SK-N-SH (cell line): Measurements from ENCODE around the gene TEX54. TPM values are rescaled to one million over a fixed set of nuclear protein-coding genes. Genes with fewer than 3 reads are reported as not detected.

Experiments used
- CTCF ChIA-PET: fragments of 300-600, 350-600 bp; formaldehyde crosslinking; extraction: SDS; loops from one replicate; lab custom pipeline; 2021; lab: Yijun Ruan, JAX
- POLR2A ChIA-PET: fragments of 350-600 bp; sonication (Branson Sonifier 250); formaldehyde crosslinking; extraction: SDS; loops from one replicate; lab custom pipeline; 2020; ENCODE audit warnings: antibody characterized with exemption, inconsistent platforms; lab: Yijun Ruan, JAX
- DNase-seq: peaks from one replicate; pipeline ENCODE4 v3.0.0; 2012
- H2AFZ ChIP-seq: fragments of 200-600 bp; sonication (generic); 2 replicates; pipeline ENCODE4 v1.8.1; 2016; ENCODE audit warnings: antibody characterized with exemption, mild to moderate bottlenecking, low read depth
- H3F3A ChIP-seq: fragments of 200-600 bp; sonication (generic); replicated peaks from 2 replicates; pipeline ENCODE3; 2016; ENCODE audit warnings: antibody characterized with exemption, mild to moderate bottlenecking; ENCODE audit not compliant: insufficient read depth
- H3K27ac ChIP-seq, 2 experiments: fragments of 200-500 bp in 1 of 2; fragments of 200-600 bp in 1 of 2; sonication (Bioruptor generic) in 1 of 2; sonication (generic), shearing (Covaris generic) in 1 of 2; 2 replicates each; pipeline versions ENCODE4 v1.5.1 to v1.6.1; 2014 to 2016; ENCODE audit warnings: low read depth in 2 of 2, inconsistent platforms in 1 of 2, low read length in 1 of 2, mild to moderate bottlenecking in 1 of 2, mixed read lengths in 1 of 2
- H3K27me3 ChIP-seq: fragments of 200-600 bp; sonication (generic), shearing (Covaris generic); 2 replicates; pipeline ENCODE4 v1.6.1; 2016; ENCODE audit warnings: mixed run types; ENCODE audit not compliant: insufficient read depth
- H3K36me3 ChIP-seq, 2 experiments: fragments of 200-500 bp in 1 of 2; fragments of 200-600 bp in 1 of 2; sonication (Bioruptor generic) in 1 of 2; sonication (generic) in 1 of 2; replicated peaks in 1 of 2; 2 replicates each; pipeline versions ENCODE3 to v1.5.1; 2014 to 2016; ENCODE audit warnings: low read length in 1 of 2, mild to moderate bottlenecking in 1 of 2; ENCODE audit not compliant: insufficient read depth in 2 of 2, control insufficient read depth in 1 of 2
- H3K4me1 ChIP-seq, 2 experiments: fragments of 200-500 bp in 1 of 2; fragments of 200-600 bp in 1 of 2; sonication (Bioruptor generic) in 1 of 2; sonication (generic), shearing (Covaris generic) in 1 of 2; 2 replicates each; pipeline versions ENCODE4 v1.5.1 to v1.6.1; 2014 to 2016; ENCODE audit warnings: low read depth in 1 of 2, low read length in 1 of 2, mixed run types in 1 of 2; ENCODE audit not compliant: insufficient read depth in 2 of 2, control insufficient read depth in 1 of 2
- H3K4me2 ChIP-seq: fragments of 200-600 bp; sonication (generic), shearing (Covaris generic); 2 replicates; pipeline ENCODE4 v1.6.1; 2017; ENCODE audit warnings: mixed run types
- H3K4me3 ChIP-seq, 2 experiments: fragments of 200-500 bp in 1 of 2; fragments of 200-600 bp in 1 of 2; sonication (Bioruptor generic) in 1 of 2; sonication (generic), shearing (Covaris generic) in 1 of 2; 2 replicates each; pipeline versions ENCODE4 v1.5.1 to v1.8.1; 2014 to 2016; ENCODE audit warnings: low read depth in 2 of 2, inconsistent platforms in 1 of 2, low read length in 1 of 2, mild to moderate bottlenecking in 1 of 2, mixed read lengths in 1 of 2, moderate library complexity in 1 of 2
- H3K79me2 ChIP-seq: fragments of 200-600 bp; sonication (generic); 2 replicates; pipeline ENCODE4 v1.8.1; 2017; ENCODE audit warnings: mild to moderate bottlenecking; ENCODE audit not compliant: insufficient read depth
- H3K9ac ChIP-seq: fragments of 200-600 bp; sonication (generic); 2 replicates; pipeline ENCODE4 v1.6.1; 2017; ENCODE audit warnings: mixed run types
- H3K9me2 ChIP-seq: fragments of 200-600 bp; sonication (generic); 2 replicates; pipeline ENCODE4 v1.6.1; 2017; ENCODE audit warnings: mixed run types
- H3K9me3 ChIP-seq: fragments of 200-600 bp; sonication (generic); 2 replicates; pipeline ENCODE4 v1.6.1; 2017; ENCODE audit warnings: mixed run types, mild to moderate bottlenecking, moderate library complexity
- H4K20me1 ChIP-seq: fragments of 200-600 bp; sonication (generic); 2 replicates; pipeline ENCODE4 v1.6.1; 2017; ENCODE audit warnings: mild to moderate bottlenecking, mixed run types; ENCODE audit not compliant: insufficient read depth
- CHD2 ChIP-seq: fragments of 150-350 bp; IDR thresholded peaks from 2 replicates; pipeline ENCODE4 v1.6.1; 2018; ENCODE audit warnings: low read length; ENCODE audit not compliant: partially characterized antibody
- EP300 ChIP-seq, 2 experiments: IDR thresholded peaks; 2 replicates each; pipeline versions ENCODE4 v1.4.0 to v1.6.1; 2012; ENCODE audit warnings: borderline replicate concordance in 1 of 2, low read depth in 1 of 2, low read length in 1 of 2
- EZH2phosphoT487 ChIP-seq: fragments of 200-600 bp; sonication (generic); IDR thresholded peaks from 2 replicates; pipeline ENCODE4 v1.6.1; 2017; ENCODE audit warnings: low read depth, mixed run types, mild to moderate bottlenecking, antibody characterized with exemption, moderate library complexity, borderline replicate concordance
- FOSL2 ChIP-seq: IDR thresholded peaks from 2 replicates; pipeline ENCODE4 v1.4.0; 2012; ENCODE audit warnings: low read depth, mild to moderate bottlenecking, moderate library complexity, borderline replicate concordance
- GABPA ChIP-seq: IDR thresholded peaks from 2 replicates; pipeline ENCODE4 v1.4.0; 2012; ENCODE audit warnings: low read depth, mild to moderate bottlenecking
- GATA2 ChIP-seq: sonication (generic); formaldehyde crosslinking; IDR thresholded peaks from 2 replicates; pipeline ENCODE4 v1.5.0; 2020; ENCODE audit warnings: mild to moderate bottlenecking, missing genetic modification reagents
- JUND ChIP-seq: IDR thresholded peaks from 2 replicates; pipeline ENCODE4 v1.4.0; 2012
- MEF2A ChIP-seq: IDR thresholded peaks from 2 replicates; pipeline ENCODE4 v1.4.0; 2012; ENCODE audit warnings: low read depth, borderline replicate concordance
- MXI1 ChIP-seq: IDR thresholded peaks from 2 replicates; pipeline ENCODE4 v1.6.1; 2012; ENCODE audit warnings: mild to moderate bottlenecking, low read depth, low read length, improper control_type of control experiment
- NRF1 ChIP-seq: IDR thresholded peaks from 2 replicates; pipeline ENCODE4 v1.6.1; 2012; ENCODE audit warnings: low read depth, mild to moderate bottlenecking, low read length
- POLR2AphosphoS5 ChIP-seq: IDR thresholded peaks from 2 replicates; pipeline ENCODE4 v1.6.1; 2012; ENCODE audit warnings: low read depth, low read length
- RAD21 ChIP-seq: IDR thresholded peaks from 2 replicates; pipeline ENCODE4 v1.6.1; 2012; ENCODE audit warnings: mild to moderate bottlenecking, low read length
- RFX5 ChIP-seq: IDR thresholded peaks from 2 replicates; pipeline ENCODE4 v1.6.1; 2012; ENCODE audit warnings: mild to moderate bottlenecking, improper control_type of control experiment, low read length
- RXRA ChIP-seq: IDR thresholded peaks from 2 replicates; pipeline ENCODE4 v1.4.0; 2012; ENCODE audit warnings: low read depth, mild to moderate bottlenecking, borderline replicate concordance
- TAF1 ChIP-seq: IDR thresholded peaks from 2 replicates; pipeline ENCODE4 v1.6.1; 2012; ENCODE audit warnings: low read depth, mild to moderate bottlenecking, low read length, moderate library complexity, borderline replicate concordance
- TCF12 ChIP-seq: IDR thresholded peaks from 2 replicates; pipeline ENCODE4 v1.4.0; 2012
- TEAD4 ChIP-seq: IDR thresholded peaks from 2 replicates; pipeline ENCODE4 v1.4.0; 2012; ENCODE audit warnings: mild to moderate bottlenecking, borderline replicate concordance; ENCODE audit not compliant: insufficient read depth
- USF1 ChIP-seq: IDR thresholded peaks from 2 replicates; pipeline ENCODE4 v1.4.0; 2012; ENCODE audit warnings: low read depth, borderline replicate concordance
- YY1 ChIP-seq: IDR thresholded peaks from 2 replicates; pipeline ENCODE4 v1.4.0; 2012; ENCODE audit warnings: low read depth, mild to moderate bottlenecking
- ZBTB33 ChIP-seq: IDR thresholded peaks from 2 replicates; pipeline ENCODE4 v1.4.0; 2012; ENCODE audit warnings: low read depth, borderline replicate concordance
- WGBS: methylation state at CpG from one replicate; pipeline ENCODE4 v1.1.6; 2017; ENCODE audit warnings: low lambda C conversion rate; 5-methylcytosine and 5-hydroxymethylcytosine counted together
- polyA plus RNA-seq, 3 experiments: library from polyadenylated mRNA; depleted of rRNA; stranded (reverse); fragments of >200 nt; gene quantifications; 2 replicates each; pipeline ENCODE4 v1.2.3, GENCODE V29; 2012
- TF ChIP-seq, protein P1 (sequence below): fragments of 150-350 bp; IDR thresholded peaks from 2 replicates; pipeline ENCODE4 v1.6.1; 2017; ENCODE audit warnings: antibody characterized with exemption, low read length, low read depth, borderline replicate concordance
- TF ChIP-seq, protein P2 (sequence below): IDR thresholded peaks from 2 replicates; pipeline ENCODE4 v1.4.0; 2012; ENCODE audit warnings: low read depth

TEX54 gene
- polyA plus RNA-seq, 1 of the 3 experiments (the other 2 are of a cell fraction), result not detected

DNA sequence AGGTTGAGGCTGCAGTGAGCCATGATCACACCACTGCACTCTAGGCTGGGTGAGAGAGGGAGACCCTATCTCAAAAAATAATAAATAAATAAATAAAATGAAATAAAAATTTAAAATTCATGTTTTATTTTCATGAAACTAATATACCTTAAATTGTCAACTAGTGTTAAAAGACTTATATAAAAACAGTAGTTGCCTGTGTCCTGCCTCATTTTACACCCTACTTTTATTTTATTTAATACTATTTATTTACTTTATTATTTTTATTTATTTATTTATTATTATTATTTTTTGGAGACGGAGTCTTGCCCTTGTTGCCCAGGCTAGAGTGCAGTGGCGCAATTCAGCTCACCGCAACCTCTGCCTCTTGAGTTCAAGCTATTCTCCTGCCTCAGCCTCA, 11.5 kb upstream of the TEX54 start:
- H3K79me2 ChIP-seq, result peaks cover 1% of the 10 kb centered on the region; the same call in 1 of the 2 replicates
- ChIA-PET POLR2A (interaction anchor here (3.5 kb wide), 1 partner anchor 11 kb away, joined by 18 read pairs; no protein-coding TSS in a partner anchor), CTCF (interaction anchor here (1.3 kb wide), 1 partner anchor 57 kb away, joined by 5 read pairs; the partner anchor contains the start of gene TMEM179B)
- H3K4me2 ChIP-seq, result no peak overlapping the region
- H3K9me3 ChIP-seq, result no peaks in the 10 kb centered on the region
- WGBS, result 98% methylated on average over 3 of the region's 3 CpGs
- H3F3A ChIP-seq, result peaks cover 19% of the 10 kb centered on the region
- H2AFZ ChIP-seq, result no peak overlapping the region
- H3K4me1 ChIP-seq, result peaks cover 6% of the 10 kb centered on the region in 2 experiments; a peak in 2 of 4 replicates
- no peaks in the 10 kb centered on the region for H3K27me3 ChIP-seq
- H3K27ac ChIP-seq, result no peak overlapping the region
- TF ChIP-seq USF1, result no peak
- no peak for TF ChIP-seq CHD2
- TF ChIP-seq TEAD4, result no peak
- no peak for TF ChIP-seq RAD21
- TF ChIP-seq EZH2phosphoT487, result no peak
- TF ChIP-seq NRF1, result no peak
- TF ChIP-seq JUND, result no peak
- TF ChIP-seq EP300 (IDR thresholded peaks at IDR 0.05; ENCODE audit: borderline replicate concordance in 1 of 2, low read depth in 1 of 2, low read length in 1 of 2), result no peak
- no peak for TF ChIP-seq MXI1
- no peak for TF ChIP-seq MEF2A
- DNase-seq, result no peak
- H3K36me3 ChIP-seq, result no peaks in the 10 kb centered on the region
- no peaks in the 10 kb centered on the region for H4K20me1 ChIP-seq
- no peaks in the 10 kb centered on the region for H3K9me2 ChIP-seq
- no peak overlapping the region for H3K4me3 ChIP-seq
- H3K9ac ChIP-seq, result no peak overlapping the region

GRCh38 chr11:62843466-62843865, 10.8 kb upstream of the TEX54 start:
- Histone ChIP-seq H3K79me2 (peaks cover 8% of the 10 kb centered on the region; the same call in 1 of the 2 replicates), H3K9ac (no peak overlapping the region), H3K9me2 (no peaks in the 10 kb centered on the region), H3K36me3 (no peaks in the 10 kb centered on the region), H3K4me3 (no peak overlapping the region), H2AFZ (no peak overlapping the region), H3K27me3 (no peaks in the 10 kb centered on the region), H4K20me1 (no peaks in the 10 kb centered on the region), H3F3A (peaks cover 19% of the 10 kb centered on the region), H3K4me1 (peaks cover 6 to 7% of the 10 kb centered on the region in 2 experiments; a peak in 2 of 4 replicates), H3K9me3 (no peaks in the 10 kb centered on the region), H3K4me2 (no peak overlapping the region), H3K27ac (no peak overlapping the region)
- ChIA-PET POLR2A (interaction anchor here (3.5 kb wide), 1 partner anchor 12 kb away, joined by 18 read pairs; no protein-coding TSS in a partner anchor), CTCF (interaction anchor here (1.3 kb wide), 1 partner anchor 57 kb away, joined by 5 read pairs; the partner anchor contains the start of gene TMEM179B)
- no peak for TF ChIP-seq FOSL2
- no peak for TF ChIP-seq MXI1
- no peak for TF ChIP-seq ZBTB33
- TF ChIP-seq GABPA, result no peak
- no peak for TF ChIP-seq YY1
- TF ChIP-seq POLR2AphosphoS5, result no peak
- no peak for TF ChIP-seq USF1
- no peak for TF ChIP-seq GATA2 (CRISPR knock-in tag)
- TF ChIP-seq TCF12, result no peak
- TF ChIP-seq RXRA, result no peak
- no peak for TF ChIP-seq RFX5
- TF ChIP-seq, protein P1, sequence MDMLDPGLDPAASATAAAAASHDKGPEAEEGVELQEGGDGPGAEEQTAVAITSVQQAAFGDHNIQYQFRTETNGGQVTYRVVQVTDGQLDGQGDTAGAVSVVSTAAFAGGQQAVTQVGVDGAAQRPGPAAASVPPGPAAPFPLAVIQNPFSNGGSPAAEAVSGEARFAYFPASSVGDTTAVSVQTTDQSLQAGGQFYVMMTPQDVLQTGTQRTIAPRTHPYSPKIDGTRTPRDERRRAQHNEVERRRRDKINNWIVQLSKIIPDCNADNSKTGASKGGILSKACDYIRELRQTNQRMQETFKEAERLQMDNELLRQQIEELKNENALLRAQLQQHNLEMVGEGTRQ, result no peak
- no peak for TF ChIP-seq TAF1
- TF ChIP-seq, protein P2, sequence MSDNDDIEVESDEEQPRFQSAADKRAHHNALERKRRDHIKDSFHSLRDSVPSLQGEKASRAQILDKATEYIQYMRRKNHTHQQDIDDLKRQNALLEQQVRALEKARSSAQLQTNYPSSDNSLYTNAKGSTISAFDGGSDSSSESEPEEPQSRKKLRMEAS, result no peak
- no peak for DNase-seq
- WGBS, result 99% methylated on average over 3 of the region's 3 CpGs
